Measurements from ENCODE around the gene ABCC9.
"Not testable (repeated sequence)": the region's sequence is repeated elsewhere in the genome, so short reads cannot be mapped to it uniquely, and the experiment has no call there.

ABCC9 gene

DNA sequence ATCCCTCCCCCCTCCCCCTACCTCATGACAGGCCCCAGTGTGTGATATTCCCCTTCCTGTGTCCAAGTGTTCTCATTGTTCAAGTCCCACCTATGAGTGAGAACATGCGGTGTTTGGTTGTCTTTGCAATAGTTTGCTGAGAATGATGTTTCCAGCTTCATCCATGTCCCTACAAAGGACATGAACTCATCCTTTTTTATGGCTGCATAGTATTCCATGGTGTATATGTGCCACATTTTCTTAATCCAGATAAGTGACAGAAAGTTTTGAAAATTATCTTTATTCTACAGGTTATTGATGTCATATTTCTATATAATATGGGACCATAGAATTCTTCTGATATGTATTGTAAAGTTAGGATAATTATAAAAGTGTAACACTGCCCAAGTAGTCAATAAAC lies 11.3 kb downstream of the ABCC9 start:
- FAIRE-seq = not testable (repeated sequence)

DNA sequence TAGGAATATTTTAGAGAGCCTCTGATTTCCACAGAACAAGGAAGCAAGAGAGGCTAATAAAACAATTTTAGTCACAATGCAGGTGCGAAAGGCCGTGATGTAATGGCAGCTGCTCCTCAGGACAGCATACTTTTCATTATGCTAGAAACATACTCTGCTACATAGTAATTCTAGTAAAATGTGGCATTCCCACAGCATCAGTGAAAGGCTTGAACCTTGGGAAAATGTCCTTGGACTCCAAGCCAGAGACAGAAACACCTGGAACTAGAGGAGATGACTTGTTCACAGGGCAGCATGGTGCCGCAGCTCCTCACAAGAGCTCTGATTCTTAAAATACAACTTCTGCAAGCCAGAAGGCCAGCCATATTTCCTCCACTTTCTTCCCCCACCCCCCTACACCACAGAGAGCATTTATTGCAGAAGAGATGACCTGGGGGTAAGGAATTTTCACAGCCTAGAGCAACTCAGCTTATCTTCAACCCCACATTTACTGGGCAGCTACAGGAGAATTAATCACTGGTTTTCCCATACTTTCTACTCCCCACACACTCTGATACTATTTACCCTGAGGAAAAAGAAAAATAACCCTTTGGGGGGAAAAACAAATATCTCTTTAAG lies 15.8 kb downstream of the ABCC9 start:
- FAIRE-seq = no peak

DNA sequence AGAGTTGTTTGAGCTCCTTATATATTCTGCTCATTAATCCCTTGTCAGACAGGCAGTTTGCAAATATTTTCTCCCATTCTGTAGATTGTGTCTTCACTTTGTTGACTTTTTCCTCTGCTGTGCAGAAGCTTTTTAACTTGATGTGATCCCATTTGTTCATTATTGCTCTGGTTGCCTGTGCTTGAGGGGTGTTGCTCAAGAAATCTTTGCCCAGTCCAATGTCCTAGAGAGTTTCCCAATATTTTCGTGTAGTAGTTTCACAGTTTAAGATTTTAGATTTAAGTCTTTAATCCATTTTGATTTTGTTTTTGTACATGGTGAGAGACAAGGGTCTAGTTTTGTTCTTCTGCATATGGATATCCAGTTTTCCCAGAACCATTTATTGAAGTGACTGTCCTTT lies 19.8 kb downstream of the ABCC9 start:
- FAIRE-seq = no peak

DNA sequence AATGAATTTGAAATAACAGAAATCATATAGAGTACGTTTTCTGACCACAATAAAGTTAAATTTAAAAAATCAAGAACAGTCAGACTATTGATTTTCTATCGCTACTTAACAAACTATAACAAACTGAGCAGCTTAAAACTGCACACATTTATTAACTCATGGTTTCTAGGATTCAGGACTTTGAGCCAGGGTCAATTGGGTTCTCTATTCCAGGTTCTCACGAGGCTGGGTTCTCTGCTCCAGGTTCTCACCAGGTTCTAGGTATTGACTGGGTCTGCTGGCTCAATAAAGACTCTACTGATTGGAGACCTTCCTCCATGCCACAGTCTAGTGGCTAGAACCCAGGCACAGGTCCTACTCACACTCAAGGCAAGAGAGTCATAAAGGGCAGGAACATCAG lies 22.8 kb downstream of the ABCC9 start:
- FAIRE-seq = no peak

DNA sequence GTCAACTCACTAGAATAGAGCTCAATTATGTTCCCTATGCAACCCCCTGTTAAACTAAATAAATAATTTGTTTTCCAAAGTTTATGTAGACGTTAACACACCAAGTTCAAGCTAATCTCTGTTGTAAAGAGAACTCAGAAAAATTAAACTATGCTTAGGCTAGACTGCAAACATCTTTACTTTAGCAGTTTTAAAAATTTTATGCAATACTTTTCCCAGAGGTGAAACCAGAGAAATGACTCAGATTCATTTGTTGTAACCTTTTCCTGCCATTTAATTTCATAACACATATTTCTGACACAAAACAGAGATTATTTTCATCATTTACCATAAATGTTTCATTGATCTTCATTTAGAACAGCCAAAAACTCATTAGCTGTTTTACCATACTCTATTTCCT lies 27.4 kb downstream of the ABCC9 start:
- FAIRE-seq = no peak

DNA sequence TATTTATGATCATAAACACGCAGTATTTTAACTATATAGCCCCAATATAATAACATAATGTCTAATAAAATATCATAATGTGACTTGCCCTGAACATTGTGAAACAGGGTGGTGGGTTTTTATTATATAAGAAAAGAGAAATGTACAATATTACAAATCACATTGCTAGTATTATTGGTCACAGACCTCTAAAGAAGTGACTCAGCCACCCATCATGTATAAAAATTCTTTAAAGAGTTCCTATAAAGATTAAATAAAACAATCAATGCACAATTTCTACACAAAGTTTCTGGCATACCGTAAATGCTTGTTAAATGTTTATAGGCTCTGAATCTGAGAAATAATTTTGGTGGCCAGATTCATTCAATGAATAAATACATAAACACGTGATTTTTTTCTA lies 28.9 kb downstream of the ABCC9 start:
- no peak for FAIRE-seq

DNA sequence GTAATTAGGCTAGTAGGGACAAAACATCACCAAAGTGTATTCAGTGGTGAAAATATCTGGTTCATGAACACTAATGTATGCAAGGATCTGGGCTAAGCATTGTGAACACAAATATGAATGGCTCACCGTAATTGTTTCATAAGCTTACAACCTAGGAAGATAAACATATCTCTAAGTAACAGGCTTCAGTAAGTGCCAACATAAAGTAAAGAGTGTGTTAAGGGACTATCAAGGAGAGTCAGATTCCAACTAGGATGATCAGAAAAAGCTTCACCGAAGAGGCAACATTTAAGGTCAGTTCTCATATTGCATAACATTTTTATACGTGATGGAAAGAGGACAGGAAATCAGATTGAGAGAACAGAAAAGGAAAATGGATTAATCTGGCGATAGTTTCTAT lies 29.4 kb downstream of the ABCC9 start:
- FAIRE-seq = no peak

DNA sequence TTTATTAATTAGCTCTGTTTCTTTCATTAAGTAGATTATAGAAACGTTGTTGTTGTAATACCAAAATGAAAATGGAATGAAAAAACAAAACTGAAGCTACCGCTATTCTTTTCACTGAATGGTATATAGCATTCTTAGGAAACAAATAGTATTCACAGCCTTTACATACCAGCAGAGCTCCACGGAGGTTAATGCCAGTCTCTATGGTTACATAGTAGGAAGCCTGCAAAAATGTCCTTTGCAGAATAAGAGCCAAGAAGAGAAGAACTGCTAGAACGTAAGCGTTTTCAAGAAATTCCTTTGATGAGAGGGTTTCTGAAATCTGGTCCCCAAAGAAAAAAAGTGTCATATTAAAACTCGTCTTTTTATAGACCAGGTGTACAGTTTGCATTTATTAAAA lies 30.6 kb downstream of the ABCC9 start:
- no peak for FAIRE-seq

DNA sequence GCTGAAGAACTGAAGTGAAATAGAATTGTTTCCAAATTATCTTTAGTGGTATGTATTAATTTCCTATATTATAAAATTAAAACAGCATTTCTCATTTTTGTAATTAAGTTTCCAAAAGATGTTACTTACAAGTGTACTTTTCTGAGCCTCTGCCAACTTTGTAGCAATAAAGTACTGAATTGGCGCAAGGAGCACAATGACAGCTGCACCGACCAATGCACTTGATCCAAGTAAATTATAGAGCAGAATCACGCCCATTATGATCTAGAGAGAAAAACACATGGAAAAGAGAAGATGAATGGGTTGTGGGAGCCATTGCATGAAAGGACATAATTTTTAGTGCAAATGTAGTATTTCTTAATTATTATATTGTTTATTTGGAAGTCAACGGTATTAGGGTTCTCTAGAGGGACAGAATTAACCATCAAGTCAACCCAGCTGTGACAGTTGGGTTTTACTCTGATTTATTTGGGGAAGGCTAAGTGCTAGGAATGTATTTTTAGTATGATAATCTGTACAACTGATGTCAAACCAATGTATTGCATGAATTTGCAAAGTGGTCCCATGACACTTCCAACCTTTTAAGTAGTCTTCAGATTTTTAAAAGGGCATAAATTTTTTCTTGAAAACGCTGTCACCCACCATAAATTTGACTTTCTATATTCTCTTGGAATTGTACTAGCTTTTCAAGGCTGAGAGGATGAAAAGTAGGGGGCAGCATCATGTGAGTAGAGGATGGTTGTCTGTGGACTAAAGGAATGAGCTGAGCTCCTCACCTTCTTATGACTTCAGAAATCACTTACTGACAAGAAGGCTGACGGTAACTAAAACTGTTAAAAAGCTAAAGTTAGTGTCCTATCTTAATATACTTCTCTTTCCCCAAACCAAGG lies 33.0 kb downstream of the ABCC9 start:
- FAIRE-seq = no peak

DNA sequence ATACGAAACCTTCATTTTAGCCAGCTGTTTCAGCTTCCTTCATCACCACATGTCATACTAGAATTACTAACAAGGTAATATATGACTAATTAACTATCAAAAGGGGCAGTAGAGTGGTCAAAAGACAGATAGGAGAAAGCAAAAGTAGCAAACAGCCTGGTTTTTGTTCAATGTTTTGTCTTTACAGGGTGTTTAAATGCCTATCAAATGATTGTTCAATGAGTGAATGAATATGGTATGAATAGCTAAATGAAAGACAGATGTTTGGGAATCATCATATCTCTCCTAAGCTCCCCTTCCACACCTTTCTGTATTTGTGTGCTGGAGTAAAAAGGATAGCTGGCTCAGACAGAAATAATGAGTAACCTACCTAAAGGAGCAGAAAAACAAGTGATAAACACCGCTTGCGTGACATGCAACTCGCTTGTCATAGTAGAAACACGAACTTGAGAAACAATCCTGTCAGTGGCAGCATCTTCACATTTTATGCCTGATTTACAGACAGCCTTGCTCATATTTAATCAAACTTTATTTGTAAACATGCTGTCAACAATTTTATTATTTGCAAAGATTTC lies 34.2 kb downstream of the ABCC9 start:
- FAIRE-seq = no peak

DNA sequence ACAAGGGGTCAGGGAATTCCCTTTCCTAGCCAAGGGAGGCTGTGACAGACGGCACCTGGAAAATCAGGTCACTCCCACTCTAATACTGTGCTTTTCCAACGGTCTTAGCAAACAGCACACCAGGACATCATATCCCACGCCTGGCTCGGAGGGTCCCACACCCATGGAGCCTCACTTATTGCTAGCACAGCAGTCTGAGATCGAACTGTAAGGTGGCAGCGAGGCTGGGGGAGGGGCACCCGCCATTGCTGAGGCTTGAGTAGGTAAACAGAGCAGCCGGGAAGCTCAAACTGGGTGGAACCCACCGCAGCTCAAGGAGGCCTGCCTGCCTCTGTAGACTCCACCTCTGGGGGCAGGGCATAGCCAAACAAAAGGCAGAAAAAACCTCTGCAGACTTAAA lies 41.7 kb downstream of the ABCC9 start:
- FAIRE-seq = not testable (repeated sequence)

DNA sequence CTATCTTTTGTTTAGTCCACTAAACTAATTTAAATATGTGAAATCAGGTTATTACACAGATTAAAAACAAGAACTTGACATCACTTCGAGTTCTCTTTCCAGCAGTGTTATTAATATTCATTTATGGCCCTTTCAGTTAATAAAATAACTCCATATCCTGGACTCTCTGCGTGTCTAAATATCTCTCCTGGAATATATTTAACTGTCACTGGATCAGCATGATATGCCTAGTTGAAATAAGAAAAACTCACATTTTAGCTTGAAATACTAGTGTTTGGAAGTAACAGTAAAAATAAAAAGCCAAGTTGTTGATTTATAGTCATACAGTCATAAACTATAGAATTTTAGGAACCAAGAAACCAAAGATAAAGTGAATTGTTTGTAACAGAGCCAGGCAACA lies 45.6 kb downstream of the ABCC9 start:
- FAIRE-seq = no peak

DNA sequence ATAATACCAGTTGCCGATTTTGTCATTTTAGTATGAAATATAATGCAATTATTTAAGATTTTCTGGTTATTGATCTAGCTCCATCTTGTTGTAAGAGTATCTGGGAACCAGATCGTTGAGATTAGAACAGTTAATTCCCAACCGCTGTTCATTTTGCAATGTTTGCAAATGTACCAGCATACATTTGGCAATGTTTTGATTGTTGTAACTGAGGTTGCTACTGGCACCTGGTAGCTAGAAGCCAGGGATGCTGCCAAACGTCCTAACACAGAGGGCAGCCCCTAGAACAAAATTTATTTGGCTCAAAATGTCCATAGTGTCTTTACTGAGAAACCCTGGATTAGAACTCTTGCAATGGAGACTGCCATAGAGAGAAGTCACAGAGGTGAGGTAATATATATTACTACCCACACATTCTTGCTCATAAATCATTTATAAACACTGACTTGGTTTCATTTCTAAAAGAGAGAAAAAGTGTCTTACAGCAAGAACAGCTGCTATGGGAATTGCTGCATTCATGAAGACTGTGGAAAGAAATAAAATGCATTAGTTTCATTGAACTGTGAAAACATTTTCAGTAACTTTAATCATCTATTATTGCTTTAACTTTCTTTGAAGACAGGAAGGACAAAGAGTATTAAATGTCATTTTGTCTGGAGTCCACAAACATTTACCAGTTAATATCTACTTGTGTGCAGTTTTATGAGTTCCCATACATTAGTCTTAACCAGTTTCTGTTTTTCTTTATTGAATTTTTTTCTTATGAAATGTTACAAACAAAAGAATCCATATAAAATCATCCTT lies 46.2 kb downstream of the ABCC9 start:
- no peak for FAIRE-seq

DNA sequence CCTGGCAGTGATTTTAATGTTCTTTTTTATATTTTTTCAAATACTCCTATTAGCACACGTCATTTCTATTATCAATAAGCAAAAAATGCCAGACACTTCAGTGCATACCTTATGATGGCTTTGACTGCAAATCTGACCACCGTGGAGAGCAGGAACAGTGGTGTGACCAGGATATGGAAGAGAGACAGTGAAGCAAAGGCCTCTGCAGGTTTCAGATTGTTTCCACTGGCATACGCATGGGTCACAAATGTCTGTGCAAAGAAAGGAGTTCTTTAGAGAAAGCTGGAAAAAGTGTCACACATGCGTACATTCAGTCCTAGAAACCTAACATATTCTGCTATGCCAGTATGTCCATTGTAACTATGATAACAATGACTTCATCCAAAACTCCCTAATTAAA lies 47.3 kb downstream of the ABCC9 start:
- no peak for FAIRE-seq

DNA sequence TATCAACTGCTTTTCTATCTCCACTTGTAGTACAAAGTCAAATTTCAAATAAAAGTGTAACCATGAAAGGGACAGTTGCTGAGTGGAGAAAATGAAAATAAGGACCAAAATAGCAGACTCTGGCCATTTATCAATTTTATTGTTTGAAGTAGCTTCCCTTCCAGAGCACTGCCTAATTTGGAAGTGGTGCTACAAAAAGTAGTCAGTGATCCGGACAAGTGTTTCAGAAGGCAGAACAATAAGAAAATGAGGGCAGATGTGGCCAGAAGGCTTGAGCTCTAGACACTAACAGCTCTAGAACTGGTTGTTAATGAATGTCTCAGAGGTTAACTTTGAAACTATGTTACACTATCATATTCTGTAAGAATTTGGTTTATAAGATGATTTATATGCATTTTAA lies 48.9 kb downstream of the ABCC9 start:
- no peak for FAIRE-seq

DNA sequence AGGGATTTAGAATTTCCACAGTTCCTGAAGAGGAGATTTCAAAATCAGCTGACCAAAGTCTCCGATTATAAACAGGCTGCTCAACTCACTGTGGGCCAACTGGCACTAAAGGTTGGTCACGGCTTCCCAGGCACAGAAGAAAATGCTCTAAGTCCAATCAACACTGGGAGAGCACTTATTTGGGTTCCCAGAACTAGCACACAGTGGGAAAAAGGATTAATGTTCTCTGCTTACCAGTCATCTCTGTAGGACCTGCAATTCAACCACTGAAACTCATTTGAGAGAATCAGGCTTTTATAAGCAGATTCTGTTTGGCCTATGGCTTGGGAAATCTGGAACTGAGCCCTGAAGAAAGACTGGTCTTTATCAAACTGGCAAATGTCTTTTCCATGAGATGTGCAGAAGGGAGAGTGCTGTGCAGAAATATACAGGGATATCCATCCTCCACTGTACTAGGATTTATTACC lies 49.4 kb downstream of the ABCC9 start:
- FAIRE-seq = no peak

DNA sequence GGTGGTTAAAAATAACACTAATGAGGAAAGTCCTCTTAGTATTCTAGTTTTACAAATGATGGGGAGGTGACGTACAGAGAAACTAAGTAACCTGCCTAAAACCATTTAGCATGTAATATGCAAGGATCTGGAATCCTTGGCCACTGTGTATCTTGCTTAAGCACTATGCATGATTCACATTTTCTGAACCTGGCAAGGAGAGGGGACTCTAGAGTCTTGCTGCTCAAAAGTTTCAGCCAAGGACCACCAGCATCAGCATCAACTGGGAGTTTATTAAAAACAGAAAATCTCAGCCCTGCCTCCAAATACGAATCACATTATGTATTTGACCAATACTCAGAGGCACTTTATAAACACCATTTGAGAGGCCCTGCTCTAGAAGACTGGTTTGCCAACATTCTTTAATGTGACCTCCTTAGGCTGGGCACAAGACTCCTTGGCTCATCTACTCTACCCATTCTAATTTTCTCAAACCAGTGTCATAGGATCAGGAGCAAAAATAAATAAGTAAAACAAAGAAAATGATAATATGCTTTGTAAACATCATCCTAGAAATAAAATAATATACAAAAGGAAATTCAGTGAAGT lies 52.9 kb downstream of the ABCC9 start:
- no peak for FAIRE-seq

DNA sequence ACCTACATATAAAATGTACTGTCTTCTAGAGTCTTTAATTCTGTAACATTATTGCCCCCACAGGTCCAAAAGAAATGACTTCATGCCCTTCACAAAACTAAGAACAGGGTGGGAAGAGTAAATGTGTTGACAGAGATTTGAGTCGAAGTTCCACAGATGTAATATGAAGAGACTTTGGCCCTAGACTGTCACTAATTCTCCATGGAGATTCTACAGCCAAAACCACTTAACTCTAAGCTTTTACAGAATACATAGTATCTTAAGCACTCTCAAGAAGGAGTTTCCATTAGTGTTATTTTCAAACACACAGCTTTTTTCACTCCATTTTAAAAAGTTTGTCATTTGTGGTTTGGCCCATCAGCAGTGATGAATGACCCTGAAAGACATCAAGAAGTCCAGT lies 56.3 kb downstream of the ABCC9 start:
- no peak for FAIRE-seq

DNA sequence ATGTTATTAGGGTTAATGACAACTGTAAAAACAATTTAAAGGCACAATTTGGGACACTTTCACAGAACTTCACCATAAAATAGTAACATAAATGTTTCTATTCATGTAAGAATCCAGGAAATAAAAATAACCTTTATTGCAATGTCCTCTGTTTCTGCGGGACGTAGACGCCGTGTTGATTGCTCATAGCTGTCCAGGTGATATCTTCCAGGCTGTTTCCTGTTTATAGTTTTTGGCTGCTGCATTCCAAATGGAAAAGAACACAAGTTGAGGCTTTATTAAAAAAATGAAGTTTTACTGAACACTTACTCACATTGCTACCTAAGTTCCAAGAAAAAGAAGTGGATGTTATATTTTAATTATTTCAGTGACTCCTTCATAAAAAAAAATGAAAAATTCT lies 58.6 kb downstream of the ABCC9 start:
- FAIRE-seq = no peak

DNA sequence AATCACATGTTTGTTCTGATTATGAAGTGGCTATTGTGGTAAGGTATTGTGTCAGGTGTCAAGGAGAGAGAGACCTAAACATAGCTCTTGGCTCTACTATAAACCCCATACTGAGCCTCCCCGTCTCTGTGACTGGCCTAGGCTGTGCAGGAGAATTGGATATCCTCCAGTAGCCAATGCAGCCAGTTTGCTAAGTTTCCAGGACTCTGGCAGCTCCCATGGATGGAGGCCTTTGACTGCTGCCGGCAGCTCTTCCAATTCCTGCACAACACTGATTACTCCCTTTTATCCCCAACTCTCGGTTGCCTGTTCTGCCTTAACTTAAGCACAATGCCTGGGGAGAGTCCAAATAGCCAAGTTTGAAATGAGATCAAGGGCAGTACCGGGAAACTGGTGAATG lies 59.3 kb downstream of the ABCC9 start:
- no peak for FAIRE-seq

DNA sequence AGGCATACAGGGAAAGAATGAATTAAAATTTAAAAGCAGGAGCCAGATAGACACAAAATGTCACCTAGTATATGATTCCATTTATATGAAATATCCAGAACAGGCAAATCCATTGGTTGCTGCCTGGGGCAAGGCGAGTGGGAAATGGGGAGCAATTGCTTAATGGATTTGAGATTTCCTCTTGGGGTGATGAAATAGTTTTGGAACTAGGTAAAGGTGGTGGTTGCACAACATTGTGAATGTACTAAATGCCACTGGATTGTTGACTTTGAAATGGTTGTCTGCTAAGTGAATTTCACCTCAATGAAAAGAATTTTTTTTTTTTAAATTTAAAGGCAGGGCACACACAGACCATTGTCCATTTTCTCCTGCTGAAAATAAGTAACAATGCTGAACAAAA lies 61.9 kb downstream of the ABCC9 start:
- FAIRE-seq = no peak

DNA sequence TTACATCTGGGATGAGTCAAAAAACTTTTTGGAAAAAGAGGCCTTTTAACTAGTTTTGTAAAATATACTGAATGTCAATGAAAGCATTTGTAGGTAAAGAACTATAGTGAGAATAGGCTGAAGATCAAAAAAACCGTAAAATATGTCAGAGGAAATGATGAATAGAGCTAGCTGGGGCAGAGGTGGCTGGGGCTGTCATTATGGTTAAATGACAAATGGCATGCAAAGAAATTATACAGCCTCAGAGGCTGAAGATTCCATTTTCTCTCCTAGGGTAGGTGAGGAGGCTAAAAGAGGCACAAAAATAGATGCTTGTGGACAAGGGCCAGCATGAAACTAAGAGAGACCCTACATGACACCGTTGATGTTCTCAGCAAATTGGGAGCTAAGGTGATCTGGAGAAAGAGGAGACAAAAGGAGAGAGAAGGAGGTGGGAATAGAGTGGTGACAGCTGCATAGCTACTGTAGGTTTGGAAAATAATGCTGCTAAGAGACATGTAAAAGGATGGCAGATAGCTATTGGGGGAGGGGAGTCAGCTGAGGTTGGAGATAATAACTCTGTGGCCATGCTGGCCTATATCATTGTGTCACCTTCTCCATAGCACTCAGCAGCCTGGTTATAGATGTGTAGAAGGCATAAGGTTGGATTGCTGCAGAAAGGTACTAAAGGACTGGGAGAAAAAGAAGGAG lies 63.8 kb downstream of the ABCC9 start:
- no peak for FAIRE-seq

All from colon (tissue), 2 donors.